GM13976 (cell line): Measurements from ENCODE around the gene PCDH10.

Experiments
- DNase-seq: peaks from one replicate; pipeline ENCODE4 v3.0.0; 2012; ENCODE audit warnings: low spot score
- in situ Hi-C: fragments of 300-500 bp; cut with MboI; formaldehyde crosslinking; loops from one replicate; pipeline ENCODE4 v1.12.0; 2022; ENCODE audit warnings: low sequenced_read_pairs, mixed read lengths, inconsistent platforms; ENCODE audit not compliant: unreplicated experiment
- TF ChIP-seq, protein P1 (sequence below): IDR thresholded peaks from 2 replicates; pipeline ENCODE4 v1.5.1; 2012; ENCODE audit warnings: borderline replicate concordance, mild to moderate bottlenecking; ENCODE audit not compliant: insufficient read depth; ENCODE audit errors: extremely low read depth, missing control alignments, control extremely low read depth

PCDH10 gene

DNA sequence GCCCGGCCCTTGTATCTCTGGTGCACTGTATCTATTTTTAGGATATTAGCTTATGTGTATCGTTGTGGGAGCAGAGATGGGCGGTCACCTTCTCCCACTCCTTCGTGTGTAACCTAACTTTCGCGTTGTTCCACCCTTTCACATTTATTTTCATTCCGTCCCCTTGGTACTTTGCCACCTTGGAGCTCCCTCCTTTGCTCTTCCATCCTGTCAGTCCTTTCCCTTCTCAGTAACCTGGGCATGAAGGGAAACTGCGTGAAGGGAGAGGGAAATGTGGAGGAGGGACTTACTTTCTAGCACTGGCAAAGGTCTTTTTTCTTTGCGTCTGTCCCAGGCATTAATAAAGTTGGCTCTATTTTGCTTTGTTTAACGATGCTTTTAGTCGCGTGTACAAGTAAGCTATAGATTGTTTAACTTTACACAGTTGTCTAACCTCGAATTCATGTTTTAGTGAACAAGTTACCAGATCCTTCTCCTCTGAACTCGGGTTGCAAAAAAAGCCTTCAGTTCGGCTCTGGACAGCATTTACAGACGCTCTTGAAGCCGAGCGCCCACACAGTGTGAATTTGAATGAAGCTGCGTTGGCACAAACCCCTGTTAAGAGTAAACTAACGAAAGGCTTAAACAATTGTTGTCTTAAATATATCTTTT is 3.9 kb downstream of the PCDH10 start:
- in situ Hi-C loops: no loop called here
- TF ChIP-seq, protein P1, sequence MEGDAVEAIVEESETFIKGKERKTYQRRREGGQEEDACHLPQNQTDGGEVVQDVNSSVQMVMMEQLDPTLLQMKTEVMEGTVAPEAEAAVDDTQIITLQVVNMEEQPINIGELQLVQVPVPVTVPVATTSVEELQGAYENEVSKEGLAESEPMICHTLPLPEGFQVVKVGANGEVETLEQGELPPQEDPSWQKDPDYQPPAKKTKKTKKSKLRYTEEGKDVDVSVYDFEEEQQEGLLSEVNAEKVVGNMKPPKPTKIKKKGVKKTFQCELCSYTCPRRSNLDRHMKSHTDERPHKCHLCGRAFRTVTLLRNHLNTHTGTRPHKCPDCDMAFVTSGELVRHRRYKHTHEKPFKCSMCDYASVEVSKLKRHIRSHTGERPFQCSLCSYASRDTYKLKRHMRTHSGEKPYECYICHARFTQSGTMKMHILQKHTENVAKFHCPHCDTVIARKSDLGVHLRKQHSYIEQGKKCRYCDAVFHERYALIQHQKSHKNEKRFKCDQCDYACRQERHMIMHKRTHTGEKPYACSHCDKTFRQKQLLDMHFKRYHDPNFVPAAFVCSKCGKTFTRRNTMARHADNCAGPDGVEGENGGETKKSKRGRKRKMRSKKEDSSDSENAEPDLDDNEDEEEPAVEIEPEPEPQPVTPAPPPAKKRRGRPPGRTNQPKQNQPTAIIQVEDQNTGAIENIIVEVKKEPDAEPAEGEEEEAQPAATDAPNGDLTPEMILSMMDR: no peak
- DNase-seq: peak; percentile 5

DNA sequence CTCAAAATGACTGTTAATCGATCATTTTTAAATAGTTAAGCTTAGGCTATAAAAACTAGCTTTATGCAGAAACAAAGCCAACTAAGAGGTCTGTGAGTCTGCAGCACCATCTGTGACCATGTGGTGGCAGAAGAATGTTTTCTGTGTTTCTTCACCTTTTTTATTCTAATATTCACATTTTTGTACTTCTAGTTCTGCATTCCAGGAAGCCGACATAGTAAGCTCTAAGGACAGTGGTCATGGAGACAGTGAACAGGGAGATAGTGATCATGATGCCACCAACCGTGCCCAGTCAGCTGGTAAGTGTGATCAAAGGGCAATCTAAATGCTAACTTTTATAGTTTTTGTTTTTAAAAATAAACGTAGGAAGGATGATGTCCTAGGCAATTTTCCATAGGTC is 5.6 kb downstream of the PCDH10 start:
- peak; percentile 20 for DNase-seq
- in situ Hi-C loops: no loop called here
- TF ChIP-seq, protein P1: peak; percentile 36

DNA sequence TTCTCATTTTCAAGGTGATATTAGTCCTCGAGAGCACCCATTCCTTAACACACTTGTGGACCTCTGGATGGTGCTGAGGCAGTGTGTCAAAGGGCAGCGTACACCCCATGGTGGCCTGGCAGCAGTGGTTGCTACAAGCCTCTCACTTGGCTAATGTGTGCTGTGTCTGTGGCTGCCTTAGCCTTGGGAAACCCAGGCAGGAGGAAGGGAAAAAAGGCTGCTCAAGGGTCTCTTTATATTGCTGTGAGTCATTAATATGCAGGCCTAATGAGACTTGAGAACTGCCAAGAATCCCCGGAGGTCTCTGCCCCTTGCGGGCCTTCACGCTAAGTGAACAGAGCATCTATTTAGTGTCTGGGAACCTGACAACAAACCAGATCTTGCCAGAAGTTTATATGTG is 7.0 kb downstream of the PCDH10 start:
- TF ChIP-seq, protein P1: no peak
- in situ Hi-C loops: no loop called here
- DNase-seq: no peak

DNA sequence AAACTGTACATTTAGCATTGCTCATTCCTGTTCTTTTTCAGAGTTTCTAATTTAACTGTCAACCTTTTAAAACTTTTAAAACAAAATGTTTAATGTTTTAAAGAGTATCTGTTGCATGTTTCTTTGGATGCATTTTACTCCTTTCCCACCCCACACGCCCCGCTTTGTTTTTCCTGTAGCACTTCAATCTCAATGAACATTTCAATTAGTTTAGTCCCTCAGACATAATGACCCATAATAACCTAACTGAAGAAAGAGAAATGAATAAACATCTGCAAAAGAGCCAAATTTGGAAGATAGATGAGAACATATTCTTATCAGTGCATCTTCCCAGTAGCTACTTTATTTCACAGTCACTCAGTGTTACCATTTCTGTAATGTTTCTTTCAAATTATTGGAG is 7.5 kb downstream of the PCDH10 start:
- TF ChIP-seq, protein P1: no peak
- in situ Hi-C loops: no loop called here
- DNase-seq: no peak

DNA sequence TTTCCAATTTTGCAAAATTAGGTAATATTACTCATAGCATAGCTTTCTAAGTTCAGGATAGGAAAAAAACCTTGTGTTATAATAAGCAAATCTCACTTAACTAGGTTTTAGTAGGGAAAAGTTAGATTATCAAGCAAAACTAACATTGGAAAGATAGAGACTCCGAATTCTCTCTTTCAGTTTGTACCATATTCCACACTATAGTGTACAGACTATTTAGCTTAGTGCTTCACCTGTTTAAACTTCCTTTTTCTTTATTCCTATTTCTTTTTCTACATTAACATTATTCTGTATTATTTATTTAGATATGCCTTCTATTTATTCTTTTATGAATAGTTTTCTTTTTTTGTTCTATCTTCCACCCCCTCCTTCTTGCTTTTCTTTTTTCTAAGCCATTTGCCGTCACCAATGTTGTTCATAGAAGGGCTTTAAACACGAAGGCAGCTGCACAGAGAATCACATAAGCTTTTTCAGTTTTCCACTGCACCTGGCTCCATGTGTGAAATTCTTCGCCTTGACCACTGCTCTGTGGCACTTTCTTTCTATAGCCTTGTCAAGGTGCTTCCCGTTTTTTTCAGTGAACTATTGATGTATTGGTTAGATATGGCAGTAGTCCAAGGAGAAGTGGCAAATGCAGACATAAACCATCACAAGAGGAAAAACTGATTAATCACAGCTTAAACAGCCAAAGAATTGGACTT is 8.5 kb downstream of the PCDH10 start:
- in situ Hi-C loops: no loop called here

DNA sequence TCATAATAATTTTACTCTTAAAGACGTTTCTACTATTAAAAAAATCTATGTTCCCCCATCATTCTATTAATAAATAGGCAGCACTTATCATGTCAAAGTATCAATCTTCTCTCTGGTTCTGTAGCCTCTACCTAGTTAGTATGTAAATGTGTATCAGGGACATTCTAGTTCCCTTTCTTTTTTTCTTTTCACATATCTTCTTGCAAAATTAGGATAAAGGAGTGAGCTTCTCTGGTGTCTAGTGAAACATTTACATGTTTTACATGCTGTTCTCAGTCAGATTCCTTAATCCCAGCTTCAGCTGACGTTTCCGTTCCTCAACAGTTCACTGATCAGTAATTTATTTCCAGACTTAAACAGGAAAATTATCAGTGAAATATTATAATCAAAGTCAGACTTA is 11.8 kb downstream of the PCDH10 start:
- no peak for DNase-seq
- TF ChIP-seq, protein P1: no peak
- in situ Hi-C loops: no loop called here

More for the DNA sequence above, 8.5 kb downstream of the PCDH10 start:
- no peak for DNase-seq
- TF ChIP-seq, protein P1: no peak
